Smooth muscle cell (in vitro differentiated cells): Measurements from ENCODE around the gene WNT1. TPM values are rescaled to one million over a fixed set of nuclear protein-coding genes. Genes with fewer than 3 reads are reported as not detected.
A peak's percentile ranks its signal among the peaks of the same experiment; 100 is the strongest.

Experiments used
- DNase-seq: peaks from one replicate; lab custom pipeline; 2025; ENCODE audit not compliant: unreplicated experiment; lab: John Stamatoyannopoulos, UW
- H2AFZ ChIP-seq: fragments of 200-600 bp; sonication (generic); 2 replicates; pipeline ENCODE4 v1.6.0; 2016; ENCODE audit warnings: antibody characterized with exemption, low read depth, mild to moderate bottlenecking
- H3F3A ChIP-seq: fragments of 200-600 bp; sonication (generic); 2 replicates; pipeline ENCODE4 v1.6.0; 2017; ENCODE audit warnings: antibody characterized with exemption, low read depth
- H3K27ac ChIP-seq: fragments of 200-600 bp; sonication (generic); 2 replicates; pipeline ENCODE4 v1.5.1; 2016; ENCODE audit warnings: low read depth, mild to moderate bottlenecking
- H3K27me3 ChIP-seq: fragments of 200-600 bp; sonication (generic); 2 replicates; pipeline ENCODE4 v1.6.1; 2016; ENCODE audit warnings: low read depth, mild to moderate bottlenecking
- H3K36me3 ChIP-seq: fragments of 200-600 bp; sonication (generic); 2 replicates; pipeline ENCODE4 v1.5.1; 2016; ENCODE audit warnings: low read depth
- H3K4me1 ChIP-seq: fragments of 200-600 bp; sonication (generic); 2 replicates; pipeline ENCODE4 v1.5.1; 2016; ENCODE audit warnings: low read depth
- H3K4me2 ChIP-seq: fragments of 200-600 bp; sonication (generic); 2 replicates; pipeline ENCODE4 v1.6.0; 2016; ENCODE audit warnings: mild to moderate bottlenecking
- H3K4me3 ChIP-seq: fragments of 200-600 bp; sonication (generic); 2 replicates; pipeline ENCODE4 v1.5.1; 2016; ENCODE audit warnings: mild to moderate bottlenecking
- H3K79me2 ChIP-seq: fragments of 200-600 bp; sonication (generic); 2 replicates; pipeline ENCODE4 v1.6.0; 2016; ENCODE audit warnings: low read depth, mild to moderate bottlenecking
- H3K9ac ChIP-seq: fragments of 200-600 bp; sonication (generic); 2 replicates; pipeline ENCODE4 v1.6.0; 2016; ENCODE audit warnings: low read depth
- H3K9me3 ChIP-seq: fragments of 200-600 bp; sonication (generic); replicated peaks from 2 replicates; pipeline ENCODE4 v1.5.1; 2016; ENCODE audit warnings: low read depth
- H4K20me1 ChIP-seq: fragments of 200-600 bp; sonication (generic); 2 replicates; pipeline ENCODE4 v1.6.0; 2016; ENCODE audit warnings: low read depth
- WGBS: methylation state at CpG from one replicate; pipeline ENCODE4 v1.1.7; 2016; ENCODE audit warnings: low lambda C conversion rate; 5-methylcytosine and 5-hydroxymethylcytosine counted together
- polyA plus RNA-seq: library from polyadenylated mRNA; unstranded; fragments of >200 nt; fragmentation: Nextera tagmentation; extraction: Ambion mirVana; gene quantifications from 2 replicates; pipeline ENCODE4 v1.2.1, GENCODE V29; 2016
- total RNA-seq: library from RNA; depleted of rRNA; stranded (reverse); fragments of >200 nt; gene quantifications from 2 replicates; pipeline ENCODE4 v1.2.3, GENCODE V29; 2014
- TF ChIP-seq, protein P1 (sequence below): fragments of 200-600 bp; sonication (generic); IDR thresholded peaks from 2 replicates; pipeline ENCODE4 v1.5.1; 2017; ENCODE audit warnings: borderline replicate concordance, mild to moderate bottlenecking, antibody characterized with exemption; ENCODE audit not compliant: insufficient read depth, poor library complexity, severe bottlenecking

The WNT1 gene
- total and polyA plus RNA-seq, 2 experiments from 2014 or later = not detected

GRCh38 chr12:49014547-49014946, 36.4 kb downstream of the WNT1 start:
- Histone ChIP-seq H3K4me1 (peaks cover 8% of the 10 kb centered on the region), H4K20me1 (peaks cover 11% of the 10 kb centered on the region), H3K27me3 (no peaks in the 10 kb centered on the region), H3K79me2 (peaks cover 22% of the 10 kb centered on the region), H3K9me3 (no peaks in the 10 kb centered on the region), H3K9ac (no peak overlapping the region), H3K4me2 (no peak overlapping the region), H2AFZ (no peak overlapping the region), H3K27ac (no peak overlapping the region), H3K36me3 (no peaks in the 10 kb centered on the region), H3K4me3 (no peak overlapping the region), H3F3A (peaks cover 3% of the 10 kb centered on the region)
- no peak for DNase-seq
- WGBS = 83% methylated on average over 1 of the region's 1 CpG
- TF ChIP-seq, protein P1, sequence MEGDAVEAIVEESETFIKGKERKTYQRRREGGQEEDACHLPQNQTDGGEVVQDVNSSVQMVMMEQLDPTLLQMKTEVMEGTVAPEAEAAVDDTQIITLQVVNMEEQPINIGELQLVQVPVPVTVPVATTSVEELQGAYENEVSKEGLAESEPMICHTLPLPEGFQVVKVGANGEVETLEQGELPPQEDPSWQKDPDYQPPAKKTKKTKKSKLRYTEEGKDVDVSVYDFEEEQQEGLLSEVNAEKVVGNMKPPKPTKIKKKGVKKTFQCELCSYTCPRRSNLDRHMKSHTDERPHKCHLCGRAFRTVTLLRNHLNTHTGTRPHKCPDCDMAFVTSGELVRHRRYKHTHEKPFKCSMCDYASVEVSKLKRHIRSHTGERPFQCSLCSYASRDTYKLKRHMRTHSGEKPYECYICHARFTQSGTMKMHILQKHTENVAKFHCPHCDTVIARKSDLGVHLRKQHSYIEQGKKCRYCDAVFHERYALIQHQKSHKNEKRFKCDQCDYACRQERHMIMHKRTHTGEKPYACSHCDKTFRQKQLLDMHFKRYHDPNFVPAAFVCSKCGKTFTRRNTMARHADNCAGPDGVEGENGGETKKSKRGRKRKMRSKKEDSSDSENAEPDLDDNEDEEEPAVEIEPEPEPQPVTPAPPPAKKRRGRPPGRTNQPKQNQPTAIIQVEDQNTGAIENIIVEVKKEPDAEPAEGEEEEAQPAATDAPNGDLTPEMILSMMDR = no peak

- Histone ChIP-seq H2AFZ (no peak overlapping the region), H3K9ac (no peak overlapping the region), H3K27me3 (no peaks in the 10 kb centered on the region), H3K4me2 (no peak overlapping the region), H3K27ac (no peak overlapping the region), H3K36me3 (no peaks in the 10 kb centered on the region), H3K4me3 (no peak overlapping the region), H3K9me3 (no peaks in the 10 kb centered on the region), H4K20me1 (peaks cover 11% of the 10 kb centered on the region), H3F3A (peaks cover 6% of the 10 kb centered on the region), H3K4me1 (peaks cover 8% of the 10 kb centered on the region), H3K79me2 (peaks cover 22% of the 10 kb centered on the region)
- no peak for DNase-seq
- TF ChIP-seq, protein P1 = no peak
- WGBS = 93% methylated on average over 1 of the region's 1 CpG
These were observed 37.1 kb downstream of the WNT1 start for GRCh38 chr12:49015196-49015595.

- Histone ChIP-seq H3F3A (peaks cover 6% of the 10 kb centered on the region), H3K36me3 (no peaks in the 10 kb centered on the region), H2AFZ (no peak overlapping the region), H3K4me2 (peak overlapping the region; percentile 84), H3K9ac (peak overlapping the region; percentile 95), H3K27me3 (no peaks in the 10 kb centered on the region), H3K4me1 (peaks cover 8% of the 10 kb centered on the region), H3K4me3 (peak overlapping the region; percentile 87), H3K9me3 (no peaks in the 10 kb centered on the region), H4K20me1 (peaks cover 11% of the 10 kb centered on the region), H3K79me2 (peaks cover 22% of the 10 kb centered on the region), H3K27ac (peak overlapping the region; percentile 97)
- DNase-seq = no peak
- TF ChIP-seq, protein P1 = no peak
- WGBS = 6% methylated on average over 8 of the region's 8 CpGs
These were observed 39.8 kb downstream of the WNT1 start for GRCh38 chr12:49017891-49018260.

DNA sequence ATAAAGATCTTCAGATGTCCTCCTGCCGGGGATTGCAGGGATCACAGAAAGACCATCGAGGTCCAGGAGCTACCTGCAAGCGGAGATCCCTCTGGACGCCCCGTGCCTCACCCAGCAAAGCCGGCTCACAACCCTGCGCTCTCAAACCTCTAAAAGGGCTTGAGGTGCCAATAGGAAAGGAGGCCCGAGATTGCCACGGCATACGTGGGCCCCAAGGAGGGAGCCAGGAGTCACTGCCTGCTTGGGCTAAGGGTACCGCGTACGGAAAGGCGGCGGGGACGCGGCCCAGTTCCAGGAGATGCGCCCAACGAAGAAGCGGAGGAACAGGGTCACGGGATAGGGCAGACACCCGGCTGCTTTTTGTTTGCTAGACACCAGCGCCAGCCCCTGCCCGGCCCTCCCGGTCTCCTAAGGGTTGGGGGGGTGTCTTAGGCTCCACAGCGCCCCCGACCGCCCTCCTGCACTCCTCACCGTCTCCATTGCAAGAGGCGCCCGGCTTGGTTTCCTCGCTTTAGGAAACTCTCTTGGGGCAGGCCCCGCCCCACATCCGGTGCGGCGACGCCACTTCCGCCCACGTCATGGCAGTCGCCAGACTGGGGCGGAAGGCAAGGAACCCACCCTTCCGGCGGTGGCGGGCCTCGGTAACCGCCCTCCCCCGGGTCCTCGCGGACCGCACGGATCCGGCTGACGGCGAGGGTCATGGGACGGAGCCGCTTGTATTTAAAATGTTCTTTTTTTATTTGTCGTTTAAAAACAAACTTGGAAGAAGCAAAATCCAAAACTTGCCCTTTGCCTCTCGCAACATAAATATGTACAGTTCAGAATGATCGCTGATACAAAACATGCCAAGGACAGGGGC, 40.4 kb downstream of the WNT1 start, which contains the start of gene PRKAG1:
Gene PRKAG1, minus strand, starts transcription at position 516 of the 859 bp plus-strand sequence. Its CDS starts 36 bp downstream, at position 480.
- peak within 1 kb of the TSS; percentile 6 for H2AFZ ChIP-seq
- H3K4me3 ChIP-seq = peak within 1 kb of the TSS; percentile 87
- peak; percentile 85 for DNase-seq
- H3K4me2 ChIP-seq = peak within 1 kb of the TSS; percentile 84
- TF ChIP-seq, protein P1 = peak; percentile 44
- H3K9me3 ChIP-seq = no peaks in the 10 kb centered on the region
- peak within 1 kb of the TSS; percentile 97 for H3K27ac ChIP-seq
- no peaks in the 10 kb centered on the region for H3K36me3 ChIP-seq
- H3K9ac ChIP-seq = peak within 1 kb of the TSS; percentile 95
- WGBS = 2% methylated on average over 51 of the region's 59 CpGs
- H3F3A ChIP-seq = peaks cover 6% of the 10 kb centered on the region
- H4K20me1 ChIP-seq = peaks cover 11% of the 10 kb centered on the region
- H3K27me3 ChIP-seq = no peaks in the 10 kb centered on the region
- H3K79me2 ChIP-seq = peaks cover 22% of the 10 kb centered on the region
- H3K4me1 ChIP-seq = peaks cover 8% of the 10 kb centered on the region
